ENCODE data around the gene ZNF578.
A peak's percentile ranks its signal among the peaks of the same experiment; 100 is the strongest.
"Not testable (repeated sequence)": the region's sequence is repeated elsewhere in the genome, so short reads cannot be mapped to it uniquely, and the experiment has no call there.

ZNF578 gene

GRCh38 chr19:52542984-52543664 lies 89.8 kb downstream of the ZNF578 start:
- peak; percentile 5 for DNase-seq (ENCODE audit: low read depth, low spot score)
- H3K4me3 ChIP-seq (ENCODE audit: low read length) = no peak overlapping the region

DNA sequence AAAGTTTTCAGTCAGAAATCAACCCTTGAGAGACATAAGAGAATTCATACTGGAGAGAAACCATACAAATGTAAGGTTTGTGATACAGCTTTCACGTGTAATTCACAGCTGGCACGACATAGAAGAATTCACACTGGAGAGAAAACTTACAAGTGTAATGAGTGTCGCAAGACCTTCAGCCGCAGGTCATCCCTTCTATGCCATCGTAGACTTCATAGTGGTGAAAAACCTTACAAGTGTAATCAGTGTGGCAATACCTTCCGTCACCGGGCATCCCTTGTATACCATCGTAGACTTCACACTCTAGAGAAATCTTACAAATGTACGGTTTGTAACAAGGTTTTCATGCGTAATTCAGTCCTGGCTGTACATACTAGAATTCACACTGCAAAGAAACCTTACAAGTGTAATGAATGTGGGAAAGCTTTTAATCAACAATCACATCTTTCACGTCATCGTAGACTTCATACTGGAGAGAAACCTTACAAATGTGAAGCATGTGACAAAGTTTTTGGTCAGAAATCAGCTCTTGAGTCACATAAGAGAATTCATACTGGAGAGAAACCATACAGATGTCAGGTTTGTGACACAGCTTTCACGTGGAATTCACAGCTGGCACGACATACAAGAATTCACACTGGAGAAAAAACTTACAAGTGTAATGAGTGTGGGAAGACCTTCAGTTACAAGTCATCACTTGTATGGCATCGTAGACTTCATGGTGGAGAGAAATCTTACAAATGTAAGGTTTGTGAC lies 101.0 kb downstream of the ZNF578 start:
- no peak overlapping the region for H3K4me3 ChIP-seq (ENCODE audit: low read length)
- DNase-seq (ENCODE audit: low read depth, low spot score) = no peak

DNA sequence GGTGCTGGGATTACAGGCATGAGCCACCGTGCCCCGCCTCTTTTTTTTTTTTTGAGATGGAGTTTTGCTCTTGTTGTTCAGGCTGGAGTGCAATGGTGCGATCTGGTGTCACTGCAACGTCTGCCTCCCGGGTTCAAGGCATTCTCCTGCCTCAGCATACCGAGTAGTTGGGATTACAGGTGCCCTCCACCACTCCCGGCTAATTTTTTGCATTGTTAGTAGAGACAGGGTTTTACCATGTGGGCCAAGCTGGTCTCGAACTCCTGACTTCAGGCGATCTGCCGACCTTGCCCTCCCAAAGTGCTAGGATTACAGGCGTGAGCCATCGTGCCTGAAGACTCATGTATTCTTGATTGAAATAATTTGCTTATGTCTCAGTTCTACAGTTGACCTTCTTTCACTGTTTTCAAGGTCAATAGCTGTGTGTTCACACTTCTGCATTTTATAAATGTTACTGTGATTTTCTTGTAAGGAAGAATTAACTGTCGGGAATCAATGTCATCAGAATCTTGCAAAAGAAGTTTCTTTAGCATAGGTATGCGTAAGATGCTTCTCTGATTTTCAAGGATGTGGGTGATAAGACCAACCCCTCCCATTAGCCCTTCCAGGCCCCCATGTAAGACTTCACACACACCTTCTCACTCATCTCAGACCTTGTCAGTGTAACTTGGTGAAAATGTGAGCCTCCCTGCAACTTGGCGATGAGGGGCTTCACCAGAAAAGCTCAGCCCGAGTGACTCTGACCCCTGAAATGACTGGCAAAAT lies 104.1 kb downstream of the ZNF578 start:
- no peak overlapping the region for H3K4me3 ChIP-seq (ENCODE audit: low read length)
- DNase-seq (ENCODE audit: low read depth, low spot score) = no peak

DNA sequence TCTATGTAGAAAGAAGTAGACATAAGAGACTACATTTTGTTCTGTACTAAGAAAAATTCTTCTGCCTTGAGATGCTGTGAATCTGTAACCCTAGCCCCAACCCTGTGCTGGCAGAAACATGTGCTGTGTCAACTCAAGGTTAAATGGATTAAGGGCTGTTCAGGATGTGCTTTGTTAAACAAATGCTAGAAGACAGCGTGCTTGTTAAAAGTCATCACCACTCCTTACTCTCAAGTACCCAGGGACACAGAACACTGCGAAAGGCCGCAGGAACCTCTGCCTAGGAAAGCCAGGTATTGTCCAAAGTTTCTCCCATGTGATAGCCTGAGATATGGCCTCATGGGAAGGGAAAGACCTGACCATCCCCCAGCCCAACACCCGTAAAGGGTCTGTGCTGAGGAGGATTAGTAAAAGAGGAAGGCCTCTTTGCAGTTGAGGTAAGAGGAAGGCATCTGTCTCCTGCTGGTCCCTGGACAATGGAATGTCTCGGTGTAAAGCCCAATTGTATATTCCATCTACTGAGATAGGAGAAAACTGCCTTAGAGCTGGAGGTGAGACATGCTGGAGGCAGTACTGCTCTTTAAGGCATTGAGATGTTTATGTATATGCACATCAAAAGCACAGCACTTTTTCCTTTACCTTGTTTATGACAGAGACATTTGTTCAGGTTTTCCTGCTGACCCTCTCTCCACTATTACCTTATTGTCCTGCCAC lies 105.5 kb downstream of the ZNF578 start:
- DNase-seq (ENCODE audit: low read depth, low spot score); H3K4me3 ChIP-seq (ENCODE audit: low read length): not testable (repeated sequence)

GRCh38 chr19:52561611-52562010 lies 108.3 kb downstream of the ZNF578 start:
- not testable (repeated sequence) for DNase-seq (ENCODE audit: low read depth, low spot score); H3K4me3 ChIP-seq (ENCODE audit: low read length)
